Caco-2 (cell line): ENCODE measurements around the gene EXD3. TPM values are rescaled to one million over a fixed set of nuclear protein-coding genes. Genes with fewer than 3 reads are reported as not detected.

ENCODE experiments used
- BruUV-seq: library from RNA; stranded (reverse); fragments of 400-500 nt; replicated peaks from 2 replicates; lab custom pipeline; 2021; lab: Mats Ljungman, UMichigan
- CTCF ChIA-PET: fragments of 300-600 bp; sonication (Branson Sonifier 250); formaldehyde crosslinking; loops from one replicate; lab custom pipeline; 2022; ENCODE audit warnings: antibody characterized with exemption; lab: Charles Lee
- POLR2A ChIA-PET: fragments of 300-600 bp; sonication (Branson Sonifier 250); formaldehyde crosslinking; loops from one replicate; lab custom pipeline; 2022; ENCODE audit warnings: antibody characterized with exemption; lab: Charles Lee
- DNase-seq, 2 experiments: peaks; one replicate each; pipeline versions ENCODE4 v3.0.0 to v3.0.0-alpha.2; 2020 to 2022
- H3K27me3 ChIP-seq: replicated peaks from 2 replicates; pipeline ENCODE4 v1.6.0; 2011; ENCODE audit warnings: low read length; ENCODE audit not compliant: control insufficient read depth, insufficient read depth
- H3K36me3 ChIP-seq: 2 replicates; pipeline ENCODE4 v1.5.1; 2011; ENCODE audit warnings: low read length; ENCODE audit not compliant: control insufficient read depth, insufficient read depth
- H3K4me1 ChIP-seq: fragments of 250-450 bp; sonication (Bioruptor Pico); 2 replicates; pipeline ENCODE4 v1.5.1; 2020; ENCODE audit warnings: mild to moderate bottlenecking
- H3K4me3 ChIP-seq: 2 replicates; pipeline ENCODE4 v1.5.1; 2011; ENCODE audit warnings: low read depth, mild to moderate bottlenecking, control low read depth, low read length
- H3K9me3 ChIP-seq: fragments of 250-450 bp; sonication (Bioruptor Pico); 2 replicates; pipeline ENCODE4 v1.5.1; 2020; ENCODE audit warnings: mild to moderate bottlenecking, moderate library complexity
- H3K27ac Mint-ChIP-seq: one replicate; pipeline ENCODE4 v1.8.0; 2022; ENCODE audit warnings: mixed read lengths; ENCODE audit not compliant: unreplicated experiment
- H3K27me3 Mint-ChIP-seq: one replicate; pipeline ENCODE4 v1.8.0; 2022; ENCODE audit warnings: mixed read lengths; ENCODE audit not compliant: insufficient read depth, unreplicated experiment
- H3K36me3 Mint-ChIP-seq: one replicate; pipeline ENCODE4 v1.8.0; 2022; ENCODE audit warnings: mild to moderate bottlenecking, mixed read lengths; ENCODE audit not compliant: insufficient read depth, unreplicated experiment
- H3K4me1 Mint-ChIP-seq: one replicate; pipeline ENCODE4 v1.8.0; 2022; ENCODE audit warnings: low read depth, mixed read lengths; ENCODE audit not compliant: unreplicated experiment
- H3K4me3 Mint-ChIP-seq: one replicate; pipeline ENCODE4 v1.8.0; 2022; ENCODE audit warnings: mild to moderate bottlenecking, moderate library complexity, mixed read lengths; ENCODE audit not compliant: unreplicated experiment
- H3K9me3 Mint-ChIP-seq: one replicate; pipeline ENCODE4 v1.8.0; 2022; ENCODE audit warnings: mixed read lengths; ENCODE audit not compliant: unreplicated experiment
- intact Hi-C: fragments of 100-400 bp; cut with micrococcal nuclease; formaldehyde crosslinking; loops from one replicate; pipeline ENCODE4 v1.10.0; 2022; ENCODE audit not compliant: unreplicated experiment
- total RNA-seq: library from RNA; stranded (reverse); gene quantifications from 2 replicates; pipeline ENCODE4 v1.2.3, GENCODE V29; 2022
- TF ChIP-seq, protein P1 (sequence below), 2 experiments: fragments of 200-600 bp in 1 of 2; IDR thresholded peaks; 1 replicate in 1 of 2; 2 replicates in 1 of 2; pipeline versions ENCODE4 v1.5.1 to v1.8.0; 2011 to 2022; ENCODE audit warnings: antibody characterized with exemption in 1 of 2, control low read depth in 1 of 2, inconsistent platforms in 1 of 2, low read depth in 1 of 2, low read length in 1 of 2, mild to moderate bottlenecking in 1 of 2, moderate library complexity in 1 of 2; ENCODE audit not compliant: insufficient read depth in 1 of 2, severe bottlenecking in 1 of 2, unreplicated experiment in 1 of 2

The EXD3 gene
- total RNA-seq, 1 experiment from 2014 or later: 10.9 TPM

- Histone ChIP-seq H3K4me3 (no peak overlapping the region), H3K27me3 (no peaks in the 10 kb centered on the region), H3K36me3 (no peaks in the 10 kb centered on the region), H3K9me3 (no peaks in the 10 kb centered on the region), H3K4me1 (peaks cover 26% of the 10 kb centered on the region)
- BruUV-seq: no TSS peak
- POLR2A ChIA-PET: no interaction called here
- intact Hi-C loops: loop anchor here (10.0 kb wide), 1 partner anchor 236 kb away; no protein-coding TSS in a partner anchor
- H3K36me3 Mint-ChIP-seq: peaks cover 39% of the 10 kb centered on the region
- no peaks in the 10 kb centered on the region for H3K9me3 Mint-ChIP-seq
- no peak for DNase-seq
- H3K27me3 Mint-ChIP-seq: no peaks in the 10 kb centered on the region
- CTCF ChIA-PET: no interaction called here
- TF ChIP-seq, protein P1, sequence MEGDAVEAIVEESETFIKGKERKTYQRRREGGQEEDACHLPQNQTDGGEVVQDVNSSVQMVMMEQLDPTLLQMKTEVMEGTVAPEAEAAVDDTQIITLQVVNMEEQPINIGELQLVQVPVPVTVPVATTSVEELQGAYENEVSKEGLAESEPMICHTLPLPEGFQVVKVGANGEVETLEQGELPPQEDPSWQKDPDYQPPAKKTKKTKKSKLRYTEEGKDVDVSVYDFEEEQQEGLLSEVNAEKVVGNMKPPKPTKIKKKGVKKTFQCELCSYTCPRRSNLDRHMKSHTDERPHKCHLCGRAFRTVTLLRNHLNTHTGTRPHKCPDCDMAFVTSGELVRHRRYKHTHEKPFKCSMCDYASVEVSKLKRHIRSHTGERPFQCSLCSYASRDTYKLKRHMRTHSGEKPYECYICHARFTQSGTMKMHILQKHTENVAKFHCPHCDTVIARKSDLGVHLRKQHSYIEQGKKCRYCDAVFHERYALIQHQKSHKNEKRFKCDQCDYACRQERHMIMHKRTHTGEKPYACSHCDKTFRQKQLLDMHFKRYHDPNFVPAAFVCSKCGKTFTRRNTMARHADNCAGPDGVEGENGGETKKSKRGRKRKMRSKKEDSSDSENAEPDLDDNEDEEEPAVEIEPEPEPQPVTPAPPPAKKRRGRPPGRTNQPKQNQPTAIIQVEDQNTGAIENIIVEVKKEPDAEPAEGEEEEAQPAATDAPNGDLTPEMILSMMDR (IDR thresholded peaks at IDR 0.05; ENCODE audit: insufficient read depth in 1 of 2, low read depth in 1 of 2, low read length in 1 of 2, severe bottlenecking in 1 of 2, unreplicated experiment in 1 of 2): no peak
- H3K4me3 Mint-ChIP-seq: no peak overlapping the region
- H3K4me1 Mint-ChIP-seq: peaks cover 7% of the 10 kb centered on the region
- no peak overlapping the region for H3K27ac Mint-ChIP-seq
Observed at GRCh38 chr9:137299203-137299565, 123.8 kb downstream of the EXD3 start.

DNA sequence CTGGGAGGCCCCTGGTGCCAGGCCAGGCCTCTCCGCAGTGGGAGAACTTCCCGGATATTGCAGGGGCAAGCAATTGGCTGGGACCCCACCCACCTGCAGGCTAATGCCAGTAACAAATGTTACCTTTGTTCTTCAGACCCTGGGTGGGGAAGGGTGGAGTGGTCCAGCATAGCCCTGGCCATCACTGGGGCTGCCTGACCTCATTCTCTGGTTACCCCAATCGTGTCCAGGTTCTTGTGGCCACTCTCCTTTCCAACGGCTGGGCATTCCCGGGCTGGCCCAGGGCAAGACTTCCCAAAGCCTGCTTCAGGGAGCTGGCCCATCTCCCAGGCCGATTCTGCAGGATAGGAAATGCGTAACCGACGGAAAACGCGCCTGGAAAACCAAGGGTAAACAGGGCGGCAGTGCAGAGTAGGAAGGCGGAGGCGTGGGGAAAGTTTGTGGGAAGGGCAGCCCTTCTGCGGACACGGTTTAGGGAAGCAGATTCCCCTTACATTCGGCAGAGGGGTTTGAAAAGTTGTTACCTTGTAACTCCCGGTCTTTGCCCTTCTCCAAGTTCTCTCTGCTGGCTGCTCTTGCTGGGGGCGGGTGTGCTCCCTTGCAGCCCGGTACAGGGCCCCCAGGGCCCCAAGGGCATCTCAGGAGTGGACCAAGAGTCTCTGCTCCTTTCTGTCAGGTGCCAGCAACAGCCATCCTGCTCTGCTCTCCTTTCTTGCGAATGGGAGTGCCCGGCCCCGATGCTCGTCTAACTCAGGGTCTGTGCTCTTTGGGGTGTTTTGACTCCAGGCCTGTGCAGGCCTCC lies 124.4 kb downstream of the EXD3 start:
- intact Hi-C loops: loop anchor here (10.0 kb wide), 1 partner anchor 236 kb away; no protein-coding TSS in a partner anchor
- DNase-seq: no peak
- H3K27me3 ChIP-seq: no peaks in the 10 kb centered on the region
- no peaks in the 10 kb centered on the region for H3K9me3 ChIP-seq
- no peak overlapping the region for H3K4me3 ChIP-seq
- Mint-ChIP-seq H3K4me3 (no peak overlapping the region), H3K27ac (no peak overlapping the region), H3K4me1 (peaks cover 7% of the 10 kb centered on the region), H3K27me3 (no peaks in the 10 kb centered on the region), H3K36me3 (peaks cover 44% of the 10 kb centered on the region), H3K9me3 (no peaks in the 10 kb centered on the region)
- TF ChIP-seq, protein P1 (IDR thresholded peaks at IDR 0.05; ENCODE audit: insufficient read depth in 1 of 2, low read depth in 1 of 2, low read length in 1 of 2, severe bottlenecking in 1 of 2, unreplicated experiment in 1 of 2): no peak
- POLR2A ChIA-PET: no interaction called here
- H3K4me1 ChIP-seq: peaks cover 26% of the 10 kb centered on the region
- no peaks in the 10 kb centered on the region for H3K36me3 ChIP-seq
- CTCF ChIA-PET: no interaction called here
- no TSS peak for BruUV-seq

- POLR2A ChIA-PET: no interaction called here
- intact Hi-C loops: loop anchor here (10.0 kb wide), 1 partner anchor 237 kb away; no protein-coding TSS in a partner anchor
Observed at GRCh38 chr9:137297966-137298365, 125.0 kb downstream of the EXD3 start.

More at GRCh38 chr9:137297966-137298365, 125.0 kb downstream of the EXD3 start:
- H3K4me1 ChIP-seq: peaks cover 27% of the 10 kb centered on the region
- Mint-ChIP-seq H3K27ac (no peak overlapping the region), H3K4me1 (peaks cover 7% of the 10 kb centered on the region), H3K27me3 (no peaks in the 10 kb centered on the region), H3K4me3 (no peak overlapping the region), H3K9me3 (no peaks in the 10 kb centered on the region), H3K36me3 (peaks cover 47% of the 10 kb centered on the region)
- H3K27me3 ChIP-seq: no peaks in the 10 kb centered on the region
- no peak overlapping the region for H3K4me3 ChIP-seq
- no TSS peak for BruUV-seq
- no peak for DNase-seq
- no peaks in the 10 kb centered on the region for H3K36me3 ChIP-seq
- no peaks in the 10 kb centered on the region for H3K9me3 ChIP-seq
- CTCF ChIA-PET: no interaction called here
- TF ChIP-seq, protein P1 (IDR thresholded peaks at IDR 0.05; ENCODE audit: insufficient read depth in 1 of 2, low read depth in 1 of 2, low read length in 1 of 2, severe bottlenecking in 1 of 2, unreplicated experiment in 1 of 2): no peak
